GM19395 (cell line): ENCODE results near the gene ANKRD28.

Experiments used
- ATAC-seq: cut with Tn5 transposase; IDR thresholded peaks from one replicate; pipeline ENCODE4 v1.9.1; 2021; ENCODE audit warnings: mild to moderate bottlenecking, moderate library complexity; ENCODE audit not compliant: unreplicated experiment

ANKRD28 gene

DNA sequence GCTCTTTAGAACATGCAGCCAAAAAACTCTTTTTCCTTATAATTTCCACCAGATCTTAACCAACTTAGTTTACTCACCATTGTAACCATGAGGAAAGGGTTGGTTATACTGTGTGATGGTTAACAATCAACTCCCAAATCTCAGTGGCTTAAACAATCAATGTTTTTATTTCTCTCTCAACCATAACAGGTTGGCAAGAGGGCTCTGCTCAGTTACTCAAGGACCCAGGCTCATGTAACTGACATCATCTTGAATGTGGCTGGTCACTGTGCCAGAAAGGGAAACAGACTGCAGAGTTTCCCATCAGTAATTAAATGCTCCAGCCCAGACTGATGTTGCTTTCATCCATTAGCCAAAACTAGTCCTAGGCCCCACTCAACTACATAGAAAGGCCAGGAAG, 69.0 kb downstream of the ANKRD28 start:
- ATAC-seq: no peak

DNA sequence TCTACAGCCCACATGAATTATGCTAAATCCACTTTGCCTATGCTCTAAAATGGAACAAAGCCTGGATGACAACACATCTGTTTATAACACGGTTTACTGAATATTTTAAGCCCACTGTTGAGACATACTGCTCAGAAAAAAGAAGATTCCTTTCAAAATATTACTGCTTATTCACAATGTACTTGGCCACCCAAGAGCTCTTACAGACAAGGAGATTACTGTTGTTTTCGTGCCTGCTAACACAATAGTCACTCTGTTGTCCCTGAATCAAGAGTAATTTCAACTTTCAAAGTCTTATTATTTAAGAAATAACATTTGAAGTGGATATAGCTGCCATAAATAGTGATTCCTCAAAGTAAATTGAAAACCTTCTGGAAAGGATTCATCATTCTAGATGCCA, 70.9 kb downstream of the ANKRD28 start:
- ATAC-seq: no peak

- peak; percentile 93 for ATAC-seq
Observed at GRCh38 chr3:15726043-15726442, 71.7 kb downstream of the ANKRD28 start.

GRCh38 chr3:15724446-15724845, 73.3 kb downstream of the ANKRD28 start:
- ATAC-seq: no peak

DNA sequence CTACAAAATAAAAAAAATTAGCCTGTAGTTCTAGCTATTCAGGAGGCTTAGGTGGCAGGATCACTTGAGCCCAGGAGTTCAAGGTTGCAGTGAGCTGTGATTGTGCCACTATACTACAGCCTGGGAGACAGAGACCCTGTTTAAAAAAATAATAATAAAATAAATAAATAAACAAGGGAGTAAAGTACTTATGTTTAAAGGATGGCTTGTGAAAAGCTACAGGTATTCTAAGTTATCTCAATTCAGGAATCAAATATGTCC, 74.2 kb downstream of the ANKRD28 start:
- no peak for ATAC-seq

DNA sequence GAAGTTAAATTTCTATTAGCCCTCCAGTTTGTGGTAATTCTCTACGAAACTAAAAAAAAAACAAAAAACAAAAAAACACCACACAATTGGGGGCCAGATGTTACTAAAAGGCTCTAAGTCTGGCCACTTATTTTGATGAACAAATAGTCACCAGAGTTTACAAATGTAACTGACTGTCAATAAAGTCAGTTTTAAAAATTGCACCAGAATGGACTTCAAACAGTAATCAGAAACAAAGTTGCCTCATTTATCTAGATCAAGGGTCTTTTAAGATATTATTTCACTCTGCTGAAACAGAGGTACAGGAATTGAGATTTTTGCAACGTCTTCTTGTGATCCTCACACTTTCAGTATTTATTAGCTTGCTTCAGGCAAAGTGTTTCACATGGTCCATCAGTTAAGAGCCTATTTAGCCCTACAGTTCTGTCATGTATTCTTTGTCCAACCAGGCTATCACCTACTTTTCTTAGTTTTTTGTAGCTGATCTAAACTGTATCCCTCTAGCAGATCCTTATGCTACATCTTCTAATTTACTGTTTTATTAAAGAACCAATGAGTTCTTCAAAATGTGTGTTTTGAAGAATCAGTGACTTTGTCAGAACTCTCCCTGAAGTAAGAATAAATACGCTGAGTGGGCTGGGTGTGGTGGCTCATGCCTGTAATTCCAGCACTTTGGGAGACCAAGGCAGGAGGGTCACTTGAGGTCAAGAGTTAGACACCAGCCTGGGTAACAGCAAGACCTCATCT, 74.7 kb downstream of the ANKRD28 start:
- no peak for ATAC-seq

- no peak for ATAC-seq
Observed at GRCh38 chr3:15716178-15716577, 81.6 kb downstream of the ANKRD28 start.

- ATAC-seq: no peak
Observed at GRCh38 chr3:15714448-15714847, 83.3 kb downstream of the ANKRD28 start.

- no peak for ATAC-seq
Observed at GRCh38 chr3:15713364-15713763, 84.4 kb downstream of the ANKRD28 start.

DNA sequence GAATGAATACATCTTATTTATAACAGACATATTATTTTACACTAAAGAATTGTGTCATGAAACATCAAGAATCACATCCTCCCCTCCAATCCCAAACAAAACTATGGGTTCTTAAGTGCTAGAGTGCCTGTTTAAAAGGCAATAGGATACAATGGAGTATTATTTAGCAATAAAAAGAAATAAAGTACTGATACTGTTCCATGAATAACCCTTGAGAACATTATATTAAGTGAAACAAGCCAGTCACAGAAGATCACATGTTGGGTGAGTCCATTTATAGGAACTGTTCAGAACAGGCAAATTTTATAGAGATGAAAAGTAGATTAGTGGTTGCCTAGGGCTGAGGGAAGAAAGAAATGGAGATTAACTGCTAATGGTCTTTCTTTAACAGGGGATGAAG, 86.5 kb downstream of the ANKRD28 start:
- ATAC-seq: no peak

DNA sequence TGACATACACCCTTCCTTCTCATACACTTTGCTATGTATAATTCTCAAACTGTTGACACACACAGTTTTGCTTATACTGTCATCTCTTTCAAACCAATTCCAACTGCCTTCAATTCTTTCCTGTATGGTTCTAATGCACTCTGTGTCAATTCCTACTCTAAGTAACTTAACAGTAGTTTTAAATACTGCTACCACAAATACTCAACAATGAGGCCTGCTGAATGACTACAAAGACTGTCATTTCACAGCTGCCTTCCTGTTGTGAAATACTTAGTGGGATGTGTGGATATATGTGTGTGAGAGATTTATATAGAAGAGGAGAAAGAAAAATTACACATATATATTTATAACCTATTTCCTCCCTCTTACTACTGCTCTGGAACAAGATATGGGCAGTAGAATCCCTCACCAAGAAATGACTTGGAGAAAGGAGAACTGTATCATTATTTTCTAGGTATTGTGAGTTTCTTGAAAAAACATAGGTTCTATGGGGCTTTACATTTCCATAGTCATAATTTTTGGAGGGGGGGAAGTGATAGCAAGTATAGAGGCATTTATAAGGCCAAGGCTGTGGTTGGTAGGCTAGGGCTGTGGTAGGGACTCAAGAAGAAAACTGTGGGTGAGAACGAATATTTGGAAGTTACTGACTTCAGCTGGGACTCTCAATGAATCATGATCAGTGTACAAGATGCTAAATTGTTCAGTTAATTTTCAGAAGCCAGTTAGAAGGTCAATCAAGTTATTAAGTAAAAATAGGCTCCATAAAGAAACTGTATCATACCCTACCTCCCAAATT, 88.7 kb downstream of the ANKRD28 start:
- no peak for ATAC-seq

DNA sequence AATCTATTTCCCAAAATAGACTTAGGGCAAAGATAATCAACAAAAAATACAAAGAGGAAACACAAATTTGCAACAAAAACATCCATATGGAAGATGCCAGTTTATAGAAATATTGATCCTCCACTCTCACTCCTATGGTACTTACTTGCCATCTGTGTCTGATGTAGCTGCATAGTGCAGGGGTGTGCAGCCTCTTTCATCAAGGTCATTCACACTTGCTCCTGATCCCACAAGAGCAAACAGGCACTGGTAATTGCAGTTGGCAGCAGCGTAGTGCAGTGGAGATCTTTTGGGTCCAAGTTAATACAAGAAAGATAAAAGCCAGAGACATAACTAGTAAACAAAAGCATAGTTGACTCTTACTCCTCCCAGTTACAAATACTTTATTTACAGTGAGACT, 90.0 kb downstream of the ANKRD28 start:
- no peak for ATAC-seq

- ATAC-seq: no peak
Observed at GRCh38 chr3:15703346-15703745, 94.4 kb downstream of the ANKRD28 start.

DNA sequence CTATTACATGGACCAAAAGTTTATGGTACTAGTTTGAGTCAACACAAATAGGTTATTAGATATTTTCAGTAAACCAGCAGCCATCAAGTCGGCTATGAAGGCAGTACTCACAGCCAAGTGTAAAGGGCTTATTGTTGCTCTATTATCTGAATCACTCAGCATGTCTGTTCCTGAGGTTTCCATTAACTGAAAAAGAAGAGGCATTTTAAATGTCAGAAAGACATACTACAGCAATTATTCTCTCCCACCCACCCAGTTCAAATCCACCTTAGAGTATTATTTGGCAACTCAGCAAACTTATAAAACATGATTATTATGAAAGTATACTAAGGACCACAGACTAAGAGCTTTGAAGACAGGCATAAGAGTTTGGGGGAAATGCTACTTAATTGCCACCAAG, 103.2 kb downstream of the ANKRD28 start:
- no peak for ATAC-seq

GRCh38 chr3:15693355-15693754, 104.4 kb downstream of the ANKRD28 start:
- no peak for ATAC-seq

DNA sequence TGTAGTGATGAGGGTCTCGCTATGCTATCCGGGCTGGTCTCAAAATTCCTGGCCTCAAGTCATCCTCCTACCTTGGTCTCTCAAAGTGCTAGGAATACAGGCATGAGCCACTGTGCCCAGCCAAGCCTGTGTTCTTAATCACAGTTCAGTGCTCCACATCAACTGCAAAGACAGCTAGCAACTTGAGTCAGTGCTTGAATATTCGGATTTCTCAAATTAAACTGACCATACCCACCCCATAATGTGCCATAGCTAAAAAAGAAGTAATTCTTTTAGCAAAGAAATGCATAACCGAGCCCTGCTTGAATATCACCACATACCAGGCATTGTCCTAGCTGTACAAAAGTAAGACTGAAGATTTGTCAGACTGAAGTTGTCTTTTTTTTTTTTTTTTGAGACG, 107.0 kb downstream of the ANKRD28 start:
- ATAC-seq: no peak

GRCh38 chr3:15690230-15690629, 107.5 kb downstream of the ANKRD28 start:
- ATAC-seq: no peak

DNA sequence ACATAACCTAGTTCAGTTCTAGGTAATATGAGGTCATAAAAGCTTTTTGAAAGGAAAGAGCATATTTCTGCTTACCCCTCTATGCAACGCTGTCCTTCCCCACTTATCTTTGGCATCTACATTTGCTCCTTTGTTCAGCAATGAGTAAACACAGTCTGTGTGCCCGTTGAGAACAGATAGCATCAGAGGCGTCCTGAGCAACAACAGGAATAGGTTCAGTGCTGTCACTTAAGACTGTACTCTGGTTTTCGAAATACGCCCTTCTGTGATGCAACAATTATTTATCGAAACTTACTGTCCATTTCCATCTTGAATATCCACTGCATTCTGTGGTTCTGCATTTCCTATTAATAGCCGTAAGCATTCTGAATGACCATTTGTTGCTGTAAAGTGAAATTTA, 111.9 kb downstream of the ANKRD28 start:
- ATAC-seq: no peak

GRCh38 chr3:15683253-15683652, 114.5 kb downstream of the ANKRD28 start:
- no peak for ATAC-seq

GRCh38 chr3:15682561-15683185, 115.1 kb downstream of the ANKRD28 start:
- no peak for ATAC-seq

- ATAC-seq: no peak
Observed at GRCh38 chr3:15681668-15682067, 116.1 kb downstream of the ANKRD28 start.

GRCh38 chr3:15679306-15679705, 118.5 kb downstream of the ANKRD28 start:
- no peak for ATAC-seq
